Gastrocnemius medialis (tissue), 4 donors: ENCODE measurements around the gene SLC39A6. TPM values are rescaled to one million over a fixed set of nuclear protein-coding genes. Genes with fewer than 3 reads are reported as not detected.

Experiments
- ATAC-seq, 2 donors: fragments of 150-250 bp; one replicate each; pipeline ENCODE4 v1.9.1; 2016
- DNase-seq, 2 donors: peaks; one replicate each; pipeline ENCODE4 v3.0.0-alpha.2; 2019
- H3K27ac ChIP-seq, 4 donors: fragments of 200-600 bp; sonication (generic); 1 replicate in 1 of 4; 2 replicates in 3 of 4; pipeline ENCODE4 v1.5.1; 2016 to 2018; ENCODE audit warnings: mild to moderate bottlenecking in 2 of 4, moderate library complexity in 1 of 4
- H3K27me3 ChIP-seq, 3 donors: fragments of 200-600 bp; sonication (generic) in 2 of 3; 1 replicate in 1 of 3; 2 replicates in 2 of 3; pipeline versions ENCODE4 v1.5.1 to v1.6.0; 2016 to 2019; ENCODE audit warnings: mild to moderate bottlenecking in 1 of 3, moderate library complexity in 1 of 3
- H3K36me3 ChIP-seq, 2 donors: fragments of 200-600 bp; sonication (generic) in 1 of 2; one replicate each; pipeline ENCODE4 v1.5.1; 2017 to 2018
- H3K4me1 ChIP-seq, 2 donors: fragments of 200-600 bp; sonication (generic) in 1 of 2; one replicate each; pipeline ENCODE4 v1.5.1; 2016 to 2017; ENCODE audit warnings: mild to moderate bottlenecking in 2 of 2
- H3K4me3 ChIP-seq, 4 donors: fragments of 200-600 bp; sonication (generic) in 3 of 4; 1 replicate in 1 of 4; 2 replicates in 3 of 4; pipeline ENCODE4 v1.5.1; 2016 to 2019; ENCODE audit warnings: mild to moderate bottlenecking in 2 of 4
- H3K9me3 ChIP-seq, 3 donors: fragments of 200-600 bp; sonication (generic) in 2 of 3; 1 replicate in 1 of 3; 2 replicates in 2 of 3; pipeline ENCODE4 v1.5.1; 2016 to 2019
- POLR2A ChIP-seq, 2 donors: fragments of 450-650 bp; IDR thresholded peaks; one replicate each; pipeline ENCODE4 v1.6.1; 2017; ENCODE audit warnings: antibody characterized with exemption in 2 of 2, mild to moderate bottlenecking in 2 of 2, moderate library complexity in 2 of 2
- in situ Hi-C, 4 donors: fragments of 200-750 bp; cut with MboI; loops; one replicate each; pipeline versions ENCODE4 v1.15.0 to v1.8.0; 2017; ENCODE audit warnings: low sequenced_read_pairs in 4 of 4
- intact Hi-C: fragments of 100-400 bp; cut with DNase I; formaldehyde crosslinking; loops from one replicate; pipeline ENCODE4 v1.15.1; 2023; ENCODE audit warnings: low total_unique reads
- total RNA-seq, 4 donors: library from RNA; depleted of rRNA; stranded (reverse); fragments of >200 nt; gene quantifications; one replicate each; pipeline versions ENCODE4 v1.1.0 to v1.2.3, GENCODE V29; 2016
- TF ChIP-seq, protein P1 (sequence below), 5 experiments: fragments of 450-650 bp in 3 of 5; fragments of 200-600 bp in 2 of 5; sonication (generic) in 2 of 5; IDR thresholded peaks in 4 of 5; conservative IDR thresholded peaks in 1 of 5; 1 replicate in 4 of 5; 2 replicates in 1 of 5; pipeline ENCODE4 v1.5.1; 2016 to 2019; ENCODE audit warnings: antibody characterized with exemption in 5 of 5, mild to moderate bottlenecking in 3 of 5, moderate library complexity in 3 of 5

SLC39A6 gene
- total RNA-seq, 4 donors from 2014 or later: 16.7 to 24.7 (median 18.3) TPM

DNA sequence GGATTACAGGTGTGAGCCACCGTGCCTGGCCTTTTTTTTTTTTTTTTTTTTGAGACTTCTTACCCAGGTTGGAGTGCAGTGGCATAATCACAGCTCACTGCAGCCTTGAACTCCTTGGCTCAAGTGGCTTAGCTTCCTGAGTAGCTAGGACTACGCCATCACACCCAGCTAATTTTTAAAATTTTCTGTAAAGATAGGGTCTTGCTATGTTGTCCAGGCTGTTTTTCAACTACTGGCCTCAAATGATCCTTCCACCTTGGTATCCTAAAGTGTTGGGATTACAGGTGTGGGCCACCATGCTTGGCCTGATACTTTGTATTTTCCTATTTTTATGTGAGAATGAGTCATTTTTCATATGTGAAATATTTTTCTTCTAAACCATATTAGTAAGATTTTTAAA lies 14.3 kb upstream of the SLC39A6 start:
- in situ Hi-C loops (no loop called here), intact Hi-C loops (no loop called here)

DNA sequence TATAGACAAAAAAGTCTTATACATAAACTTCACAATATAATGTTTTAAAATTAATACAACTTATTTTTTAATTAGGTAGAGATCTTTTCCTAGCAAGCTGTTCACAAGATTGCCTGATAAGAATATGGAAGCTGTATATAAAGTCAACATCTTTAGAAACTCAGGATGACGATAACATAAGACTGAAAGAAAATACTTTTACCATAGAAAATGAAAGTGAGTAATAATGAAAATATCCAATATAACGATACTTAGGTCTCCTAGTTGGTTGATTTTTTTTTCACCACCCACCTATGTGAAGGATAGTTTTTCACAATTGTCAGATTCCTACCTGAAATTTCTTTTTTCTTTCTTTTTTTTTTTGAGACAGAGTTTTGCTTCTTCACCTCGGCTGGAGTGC lies 13.6 kb upstream of the SLC39A6 start:
- intact Hi-C loops: no loop called here
- Histone ChIP-seq H3K4me3 (no peak overlapping the region), H3K27ac (no peak overlapping the region), H3K9me3 (no peaks in the 10 kb centered on the region), H3K36me3 (peaks cover 4 to 94% of the 10 kb centered on the region in 2 donors), H3K4me1 (no peaks in the 10 kb centered on the region), H3K27me3 (no peaks in the 10 kb centered on the region)
- in situ Hi-C loops: no loop called here
- ATAC-seq (no peak), DNase-seq (no peak)
- TF ChIP-seq, protein P1, sequence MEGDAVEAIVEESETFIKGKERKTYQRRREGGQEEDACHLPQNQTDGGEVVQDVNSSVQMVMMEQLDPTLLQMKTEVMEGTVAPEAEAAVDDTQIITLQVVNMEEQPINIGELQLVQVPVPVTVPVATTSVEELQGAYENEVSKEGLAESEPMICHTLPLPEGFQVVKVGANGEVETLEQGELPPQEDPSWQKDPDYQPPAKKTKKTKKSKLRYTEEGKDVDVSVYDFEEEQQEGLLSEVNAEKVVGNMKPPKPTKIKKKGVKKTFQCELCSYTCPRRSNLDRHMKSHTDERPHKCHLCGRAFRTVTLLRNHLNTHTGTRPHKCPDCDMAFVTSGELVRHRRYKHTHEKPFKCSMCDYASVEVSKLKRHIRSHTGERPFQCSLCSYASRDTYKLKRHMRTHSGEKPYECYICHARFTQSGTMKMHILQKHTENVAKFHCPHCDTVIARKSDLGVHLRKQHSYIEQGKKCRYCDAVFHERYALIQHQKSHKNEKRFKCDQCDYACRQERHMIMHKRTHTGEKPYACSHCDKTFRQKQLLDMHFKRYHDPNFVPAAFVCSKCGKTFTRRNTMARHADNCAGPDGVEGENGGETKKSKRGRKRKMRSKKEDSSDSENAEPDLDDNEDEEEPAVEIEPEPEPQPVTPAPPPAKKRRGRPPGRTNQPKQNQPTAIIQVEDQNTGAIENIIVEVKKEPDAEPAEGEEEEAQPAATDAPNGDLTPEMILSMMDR (IDR thresholded peaks at IDR 0.05 in 4 of 5, conservative IDR thresholded peaks at IDR 0.05 in 1 of 5): no peak
- TF ChIP-seq POLR2A (IDR thresholded peaks at IDR 0.05): no peak

More for the DNA sequence above, 14.3 kb upstream of the SLC39A6 start:
- TF ChIP-seq POLR2A (IDR thresholded peaks at IDR 0.05): no peak
- TF ChIP-seq, protein P1 (IDR thresholded peaks at IDR 0.05 in 4 of 5, conservative IDR thresholded peaks at IDR 0.05 in 1 of 5): no peak
- DNase-seq (no peak), ATAC-seq (no peak)
- Histone ChIP-seq H3K4me3 (no peak overlapping the region), H3K9me3 (no peaks in the 10 kb centered on the region), H3K4me1 (no peaks in the 10 kb centered on the region), H3K27me3 (no peaks in the 10 kb centered on the region), H3K27ac (no peak overlapping the region), H3K36me3 (peaks cover 4 to 94% of the 10 kb centered on the region in 2 donors)

DNA sequence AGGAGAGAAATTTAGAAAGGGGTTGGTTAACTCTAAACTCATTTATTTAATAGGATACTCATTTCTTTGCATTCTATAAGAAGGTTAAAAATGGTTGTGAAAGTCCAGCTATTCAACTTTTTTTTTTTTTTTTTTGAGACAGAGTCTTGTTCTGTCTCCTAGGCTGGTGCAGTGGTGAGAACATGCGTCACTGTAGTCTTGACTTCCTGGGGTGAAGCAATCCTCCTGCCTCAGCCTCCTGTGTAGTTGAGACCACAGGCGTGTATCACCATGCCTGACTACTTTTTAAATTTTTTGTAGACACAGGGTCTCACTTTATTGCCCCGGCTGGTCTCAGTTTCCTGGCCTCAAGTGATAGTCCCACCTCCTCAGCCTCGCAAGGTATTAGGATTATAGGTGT lies 12.4 kb upstream of the SLC39A6 start:
- H3K9me3 ChIP-seq: no peaks in the 10 kb centered on the region
- no peak overlapping the region for H3K4me3 ChIP-seq
- TF ChIP-seq POLR2A (IDR thresholded peaks at IDR 0.05): no peak
- intact Hi-C loops: no loop called here
- no peaks in the 10 kb centered on the region for H3K27me3 ChIP-seq
- in situ Hi-C loops: no loop called here
- peaks cover 4 to 92% of the 10 kb centered on the region in 2 donors for H3K36me3 ChIP-seq
- DNase-seq: no peak
- no peak for ATAC-seq
- no peaks in the 10 kb centered on the region for H3K4me1 ChIP-seq
- no peak overlapping the region for H3K27ac ChIP-seq

DNA sequence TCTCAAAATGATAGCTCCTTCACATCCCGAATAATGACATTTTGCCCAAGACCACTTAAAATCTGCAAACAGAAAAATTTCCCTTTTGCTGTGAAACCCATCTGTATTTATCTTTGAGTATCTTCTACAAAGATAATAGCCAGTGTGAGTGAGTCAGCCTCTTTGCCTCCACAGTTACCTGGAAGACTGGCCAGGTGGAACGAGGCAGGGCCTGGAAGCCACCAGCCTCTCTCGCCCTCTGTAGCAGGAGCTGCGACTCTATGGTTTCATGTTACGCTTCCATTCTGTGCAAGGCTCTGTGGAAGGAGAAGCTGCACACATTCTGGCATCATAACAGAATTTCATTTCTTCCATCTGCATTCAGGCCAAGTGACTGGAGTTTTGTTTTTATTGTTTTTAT lies 10.1 kb upstream of the SLC39A6 start:
- intact Hi-C loops: no loop called here
- no peaks in the 10 kb centered on the region for H3K9me3 ChIP-seq
- H3K36me3 ChIP-seq: peaks cover 0 to 73% of the 10 kb centered on the region in 2 donors
- H3K27ac ChIP-seq: no peak overlapping the region
- no peak for TF ChIP-seq POLR2A (IDR thresholded peaks at IDR 0.05)
- TF ChIP-seq, protein P1 (IDR thresholded peaks at IDR 0.05 in 4 of 5, conservative IDR thresholded peaks at IDR 0.05 in 1 of 5): no peak
- ATAC-seq (no peak), DNase-seq (no peak)
- no peaks in the 10 kb centered on the region for H3K4me1 ChIP-seq
- no peaks in the 10 kb centered on the region for H3K27me3 ChIP-seq
- no peak overlapping the region for H3K4me3 ChIP-seq
- in situ Hi-C loops: no loop called here

DNA sequence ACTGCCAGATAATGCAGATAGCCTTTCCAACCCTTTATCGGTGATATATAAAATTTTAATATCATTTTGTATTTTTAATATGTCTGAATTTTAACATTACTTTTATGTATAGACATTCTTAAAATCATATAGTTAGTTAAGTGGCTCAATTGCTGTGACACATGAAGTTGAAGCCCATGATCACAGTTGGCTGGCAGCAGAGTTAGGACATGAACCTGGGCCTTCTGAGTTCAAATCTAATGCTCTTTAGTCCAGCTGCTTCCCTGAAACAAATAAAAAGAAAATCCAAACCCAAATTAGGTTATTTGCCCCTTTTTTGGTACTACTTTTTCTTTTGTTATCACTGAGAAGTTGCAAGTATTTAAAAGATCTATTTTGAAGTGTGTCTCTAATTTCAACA lies 6.1 kb upstream of the SLC39A6 start:
- ATAC-seq: no peak
- intact Hi-C loops (no loop called here), in situ Hi-C loops (no loop called here)
- Histone ChIP-seq H3K36me3 (peaks cover 0 to 39% of the 10 kb centered on the region in 2 donors), H3K9me3 (no peaks in the 10 kb centered on the region), H3K4me1 (peaks cover 14 to 24% of the 10 kb centered on the region in 2 donors), H3K4me3 (no peak overlapping the region), H3K27me3 (no peaks in the 10 kb centered on the region), H3K27ac (no peak overlapping the region)
- DNase-seq: no peak
- TF ChIP-seq, protein P1 (IDR thresholded peaks at IDR 0.05 in 4 of 5, conservative IDR thresholded peaks at IDR 0.05 in 1 of 5): no peak
- TF ChIP-seq POLR2A (IDR thresholded peaks at IDR 0.05): no peak
